ENCODE results near the gene DNAH1. TPM values are rescaled to one million over a fixed set of nuclear protein-coding genes. Genes with fewer than 3 reads are reported as not detected.

DNAH1 gene
- total and polyA plus RNA-seq, 2 donors (not counting 1 experiment from before 2014, with no cell fraction given), result 47.2 to 59.2 TPM

GRCh38 chr3:52321481-52321880, 5.4 kb downstream of the DNAH1 start:
- no peaks in the 10 kb centered on the region for H3K27me3 ChIP-seq (replicated peaks in 1 of 4; ENCODE audit: control extremely low read depth in 1 of 4, control insufficient read depth in 3 of 4, insufficient read depth in 4 of 4, low read length in 3 of 4)
- no peaks in the 10 kb centered on the region for H3K9me3 ChIP-seq (ENCODE audit: control extremely low read depth in 1 of 3, control insufficient read depth in 2 of 3, insufficient read depth in 1 of 3, low read length in 2 of 3)
- POLR2A ChIA-PET, result no interaction called here
- TF ChIP-seq CTCF (IDR thresholded peaks at IDR 0.05) (no peak), EZH2 (IDR thresholded peaks at IDR 0.05; ENCODE audit: borderline replicate concordance, insufficient read depth, low read depth, low read length, poor library complexity, severe bottlenecking) (no peak)
- peaks cover 4 to 15% of the 10 kb centered on the region in 2 donors for H3K4me1 ChIP-seq (ENCODE audit: control insufficient read depth in 2 of 2, insufficient read depth in 2 of 2, low read length in 2 of 2)
- no peak overlapping the region for H3K9ac ChIP-seq (ENCODE audit: low read length)
- no peak overlapping the region for H3K27ac ChIP-seq (ENCODE audit: low read length in 2 of 2)
- no peaks in the 10 kb centered on the region for H3K79me2 ChIP-seq (ENCODE audit: control insufficient read depth, insufficient read depth, low read length)
- no peak overlapping the region for H3K4me2 ChIP-seq (replicated peaks; ENCODE audit: low read depth, low read length, poor library complexity, severe bottlenecking)
- H3K4me3 Mint-ChIP-seq, result no peak overlapping the region
- peaks cover 18% of the 10 kb centered on the region for H3K4me1 Mint-ChIP-seq
- peak overlapping the region; percentile 5 for H3K27ac Mint-ChIP-seq
- H3K36me3 ChIP-seq (replicated peaks in 1 of 2; ENCODE audit: control extremely low read depth in 1 of 2, control insufficient read depth in 1 of 2, extremely low read depth in 1 of 2, insufficient read depth in 2 of 2, low read length in 1 of 2), result peaks cover 0 to 5% of the 10 kb centered on the region in 2 experiments
- 78% methylated on average over 5 of the region's 5 CpGs for WGBS (ENCODE audit: insufficient coverage)
- no peaks in the 10 kb centered on the region for H3K27me3 Mint-ChIP-seq
- no peak for DNase-seq
- H3K4me3 ChIP-seq (ENCODE audit: control extremely low read depth in 1 of 5, extremely low read depth in 1 of 5, insufficient read depth in 1 of 5, low read depth in 2 of 5, low read length in 4 of 5), result no peak overlapping the region
- H4K20me1 ChIP-seq (ENCODE audit: control insufficient read depth, insufficient read depth, low read length, poor library complexity, severe bottlenecking), result no peaks in the 10 kb centered on the region
- CTCF ChIA-PET, result interaction anchor here (5.2 kb wide), 1 partner anchor 18 kb away, joined by 29 read pairs; no protein-coding TSS in a partner anchor
- ATAC-seq (ENCODE audit: low read depth), result no peak
- H3K9me3 Mint-ChIP-seq (ENCODE audit: insufficient read depth), result no peaks in the 10 kb centered on the region
- no peak overlapping the region for H2AFZ ChIP-seq (ENCODE audit: insufficient read depth, low read depth, low read length, poor library complexity, severe bottlenecking)
- intact Hi-C loops (cut with micrococcal nuclease), result no loop called here

- Mint-ChIP-seq H3K27ac (no peak overlapping the region), H3K4me3 (no peak overlapping the region), H3K9me3 (ENCODE audit: insufficient read depth) (no peaks in the 10 kb centered on the region), H3K27me3 (no peaks in the 10 kb centered on the region), H3K4me1 (peaks cover 9% of the 10 kb centered on the region)
- TF ChIP-seq CTCF (IDR thresholded peaks at IDR 0.05), result no peak
- TF ChIP-seq EZH2 (IDR thresholded peaks at IDR 0.05; ENCODE audit: borderline replicate concordance, insufficient read depth, low read depth, low read length, poor library complexity, severe bottlenecking), result no peak
- 88% methylated on average over 7 of the region's 7 CpGs for WGBS (ENCODE audit: insufficient coverage)
- H3K4me2 ChIP-seq (replicated peaks; ENCODE audit: low read depth, low read length, poor library complexity, severe bottlenecking), result no peak overlapping the region
- H4K20me1 ChIP-seq (ENCODE audit: control insufficient read depth, insufficient read depth, low read length, poor library complexity, severe bottlenecking), result no peaks in the 10 kb centered on the region
- H3K9me3 ChIP-seq (ENCODE audit: control extremely low read depth in 1 of 3, control insufficient read depth in 2 of 3, insufficient read depth in 1 of 3, low read length in 2 of 3), result no peaks in the 10 kb centered on the region
- peaks cover 0 to 5% of the 10 kb centered on the region in 2 experiments for H3K36me3 ChIP-seq (replicated peaks in 1 of 2; ENCODE audit: control extremely low read depth in 1 of 2, control insufficient read depth in 1 of 2, extremely low read depth in 1 of 2, insufficient read depth in 2 of 2, low read length in 1 of 2)
- no peak for ATAC-seq (ENCODE audit: low read depth)
- no peak overlapping the region for H3K27ac ChIP-seq (ENCODE audit: low read length in 2 of 2)
- intact Hi-C loops (cut with micrococcal nuclease), result no loop called here
- no peak overlapping the region for H3K4me3 ChIP-seq (ENCODE audit: control extremely low read depth in 1 of 5, extremely low read depth in 1 of 5, insufficient read depth in 1 of 5, low read depth in 2 of 5, low read length in 4 of 5)
- H3K4me1 ChIP-seq (ENCODE audit: control insufficient read depth in 2 of 2, insufficient read depth in 2 of 2, low read length in 2 of 2), result peaks cover 4 to 10% of the 10 kb centered on the region in 2 donors
- no peak overlapping the region for H3K9ac ChIP-seq (ENCODE audit: low read length)
- POLR2A ChIA-PET, result no interaction called here
- no peak overlapping the region for H2AFZ ChIP-seq (ENCODE audit: insufficient read depth, low read depth, low read length, poor library complexity, severe bottlenecking)
- no peak for DNase-seq
- CTCF ChIA-PET, result interaction anchor here (0.6 kb wide), 1 partner anchor 269 kb away, joined by 3 read pairs; no protein-coding TSS in a partner anchor
- H3K79me2 ChIP-seq (ENCODE audit: control insufficient read depth, insufficient read depth, low read length), result no peaks in the 10 kb centered on the region
- no peaks in the 10 kb centered on the region for H3K27me3 ChIP-seq (replicated peaks in 1 of 4; ENCODE audit: control extremely low read depth in 1 of 4, control insufficient read depth in 3 of 4, insufficient read depth in 4 of 4, low read length in 3 of 4)
Measured at GRCh38 chr3:52322466-52322865, 6.3 kb downstream of the DNAH1 start.
